ENCODE results near the gene PTK6.

Gene PTK6

GRCh38 chr20:63504642-63505041, 32.5 kb downstream of the PTK6 start:
- DNase-seq = no peak

- DNase-seq = no peak
Observed at GRCh38 chr20:63503524-63503923, 33.7 kb downstream of the PTK6 start.

- DNase-seq = no peak
Observed at GRCh38 chr20:63502671-63503172, 34.5 kb downstream of the PTK6 start.

- no peak for DNase-seq
Observed at GRCh38 chr20:63501818-63502670, 35.1 kb downstream of the PTK6 start.

GRCh38 chr20:63500902-63501817, 36.0 kb downstream of the PTK6 start:
- no peak for DNase-seq

GRCh38 chr20:63500151-63500901, 36.9 kb downstream of the PTK6 start:
- no peak for DNase-seq

GRCh38 chr20:63499338-63499969, 37.7 kb downstream of the PTK6 start:
- DNase-seq = no peak

GRCh38 chr20:63498960-63499337, 38.2 kb downstream of the PTK6 start, which contains the start of gene EEF1A2:
Gene EEF1A2 (minus strand): TSS chr20:63499083. CDS start chr20:63497763, 1,320 bp downstream.
- DNase-seq = no peak

GRCh38 chr20:63497946-63498935, 38.9 kb downstream of the PTK6 start:
- no peak for DNase-seq

- no peak for DNase-seq
Observed at GRCh38 chr20:63497138-63497945, 39.8 kb downstream of the PTK6 start.

- no peak for DNase-seq
Observed at GRCh38 chr20:63496596-63497120, 40.5 kb downstream of the PTK6 start.

- peak in 1 of 2 donors; percentile 39 for DNase-seq
Observed at GRCh38 chr20:63495741-63496595, 41.2 kb downstream of the PTK6 start.

- DNase-seq = no peak
Observed at GRCh38 chr20:63495167-63495720, 41.9 kb downstream of the PTK6 start.

- DNase-seq = no peak
Observed at GRCh38 chr20:63494420-63495166, 42.6 kb downstream of the PTK6 start.

- DNase-seq = no peak
Observed at GRCh38 chr20:63494084-63494419, 43.1 kb downstream of the PTK6 start.

- DNase-seq = no peak
Observed at GRCh38 chr20:63493563-63494020, 43.6 kb downstream of the PTK6 start.

- DNase-seq = no peak
Observed at GRCh38 chr20:63492982-63493381, 44.2 kb downstream of the PTK6 start.

GRCh38 chr20:63492518-63492917, 44.7 kb downstream of the PTK6 start:
- no peak for DNase-seq

Measured in bone marrow (tissue), 2 donors.